Measurements from ENCODE around the gene KCNIP4.

- TF ChIP-seq CTCF (IDR thresholded peaks at IDR 0.05; ENCODE audit: poor library complexity), result no peak
- TF ChIP-seq EZH2phosphoT487 (IDR thresholded peaks at IDR 0.05; ENCODE audit: low read depth, severe bottlenecking, unreplicated experiment), result no peak
Observed at GRCh38 chr4:21535898-21536297, 412.7 kb downstream of the KCNIP4 start.

All from hepatocyte (in vitro differentiated cells).